ENCODE measurements around the gene LZTS3. TPM values are rescaled to one million over a fixed set of nuclear protein-coding genes. Genes with fewer than 3 reads are reported as not detected.

LZTS3 gene
- total and polyA plus RNA-seq, 2 experiments from 2014 or later = 35.3 to 36.4 TPM

- no peak for TF ChIP-seq CTCF (IDR thresholded peaks at IDR 0.05; ENCODE audit: poor library complexity)
- TF ChIP-seq EZH2phosphoT487 (IDR thresholded peaks at IDR 0.05; ENCODE audit: low read depth, severe bottlenecking, unreplicated experiment) = no peak
- TF ChIP-seq EZH2 (IDR thresholded peaks at IDR 0.05; ENCODE audit: borderline replicate concordance) = no peak
- Histone ChIP-seq H3K4me1 (ENCODE audit: insufficient read depth) (peaks cover 28% of the 10 kb centered on the region), H3K4me2 (peak overlapping the region; percentile 94), H3K4me3 (peak overlapping the region; percentile 89), H4K20me1 (ENCODE audit: insufficient read depth, poor library complexity, severe bottlenecking) (no peaks in the 10 kb centered on the region), H3K79me2 (peaks cover 42% of the 10 kb centered on the region), H3K9me3 (ENCODE audit: low read depth) (no peaks in the 10 kb centered on the region), H3K27ac (peak overlapping the region; percentile 97), H3K9me2 (replicated peaks; ENCODE audit: insufficient read depth) (no peaks in the 10 kb centered on the region), H3K27me3 (no peaks in the 10 kb centered on the region), H3K36me3 (replicated peaks; ENCODE audit: insufficient read depth, low read depth) (no peaks in the 10 kb centered on the region), H2AFZ (no peak overlapping the region)
- no peak for DNase-seq (ENCODE audit: low spot score)
- WGBS (ENCODE audit: low lambda C conversion rate, missing lambda C conversion rate) = 55% methylated on average over 5 of the region's 5 CpGs
Observed at GRCh38 chr20:3172126-3172932, 1.0 kb downstream of the LZTS3 start.

- Histone ChIP-seq H3K27ac (no peak overlapping the region), H3K36me3 (replicated peaks; ENCODE audit: insufficient read depth, low read depth) (no peaks in the 10 kb centered on the region), H3K27me3 (no peaks in the 10 kb centered on the region), H3K79me2 (peaks cover 35% of the 10 kb centered on the region), H4K20me1 (ENCODE audit: insufficient read depth, poor library complexity, severe bottlenecking) (no peaks in the 10 kb centered on the region), H3K4me2 (peak overlapping the region; percentile 94), H3K9me2 (replicated peaks; ENCODE audit: insufficient read depth) (no peaks in the 10 kb centered on the region), H3K4me1 (ENCODE audit: insufficient read depth) (peaks cover 29% of the 10 kb centered on the region), H3K4me3 (no peak overlapping the region), H3K9me3 (ENCODE audit: low read depth) (no peaks in the 10 kb centered on the region), H2AFZ (no peak overlapping the region)
- no peak for DNase-seq (ENCODE audit: low spot score)
- WGBS (ENCODE audit: low lambda C conversion rate, missing lambda C conversion rate) = 71% methylated on average over 14 of the region's 14 CpGs
- TF ChIP-seq CTCF (IDR thresholded peaks at IDR 0.05; ENCODE audit: poor library complexity) (no peak), EZH2 (IDR thresholded peaks at IDR 0.05; ENCODE audit: borderline replicate concordance) (no peak)
Observed at GRCh38 chr20:3171391-3172125, 1.8 kb downstream of the LZTS3 start.

- peak overlapping the region; percentile 79 for H3K4me2 ChIP-seq
- no peaks in the 10 kb centered on the region for H3K9me2 ChIP-seq (replicated peaks; ENCODE audit: insufficient read depth)
- H2AFZ ChIP-seq = peak overlapping the region; percentile 50
- H3K4me3 ChIP-seq = no peak overlapping the region
- peaks cover 20% of the 10 kb centered on the region for H3K79me2 ChIP-seq
- DNase-seq (ENCODE audit: low spot score) = no peak
- H3K4me1 ChIP-seq (ENCODE audit: insufficient read depth) = peaks cover 23% of the 10 kb centered on the region
- H4K20me1 ChIP-seq (ENCODE audit: insufficient read depth, poor library complexity, severe bottlenecking) = no peaks in the 10 kb centered on the region
- TF ChIP-seq CTCF (IDR thresholded peaks at IDR 0.05; ENCODE audit: poor library complexity) (no peak), EZH2 (IDR thresholded peaks at IDR 0.05; ENCODE audit: borderline replicate concordance) (no peak), EZH2phosphoT487 (IDR thresholded peaks at IDR 0.05; ENCODE audit: low read depth, severe bottlenecking, unreplicated experiment) (no peak)
- H3K27ac ChIP-seq = peak overlapping the region; percentile 90
- no peaks in the 10 kb centered on the region for H3K36me3 ChIP-seq (replicated peaks; ENCODE audit: insufficient read depth, low read depth)
- WGBS (ENCODE audit: low lambda C conversion rate, missing lambda C conversion rate) = 79% methylated on average over 6 of the region's 7 CpGs
- H3K9me3 ChIP-seq (ENCODE audit: low read depth) = no peaks in the 10 kb centered on the region
- no peaks in the 10 kb centered on the region for H3K27me3 ChIP-seq
Observed at GRCh38 chr20:3168829-3169590, 4.3 kb downstream of the LZTS3 start.
